SK-N-SH treated with all-trans-retinoic acid at 6 μM for 48 hours (cell line): ENCODE data around the gene KCNG4.

Source experiments
- ATAC-seq: fragments of 200-7000 bp; cut with Tn5 transposase; 3 replicates; pipeline ENCODE4 v1.9.1; 2020; ENCODE audit warnings: mild to moderate bottlenecking, moderate library complexity
- ARNTL ChIP-seq: fragments of 450-650 bp; formaldehyde crosslinking; IDR thresholded peaks from 2 replicates; pipeline ENCODE4 v1.5.0; 2020; ENCODE audit warnings: low read depth, mild to moderate bottlenecking, moderate library complexity, borderline replicate concordance
- BACH2 ChIP-seq: fragments of 250-450 bp; sonication (Bioruptor Pico); IDR thresholded peaks from 2 replicates; pipeline ENCODE4 v1.9.0; 2021; ENCODE audit warnings: mild to moderate bottlenecking, borderline replicate concordance
- CREB5 ChIP-seq: fragments of 250-450 bp; sonication (Bioruptor Pico); IDR thresholded peaks from 2 replicates; pipeline ENCODE4 v1.5.1; 2020; ENCODE audit warnings: low read depth, mild to moderate bottlenecking, moderate library complexity
- CSDC2 ChIP-seq: fragments of 250-450 bp; sonication (Bioruptor Pico); IDR thresholded peaks from 2 replicates; pipeline ENCODE4 v1.5.0; 2020; ENCODE audit warnings: mild to moderate bottlenecking, moderate library complexity
- CSRNP3 ChIP-seq: fragments of 250-450 bp; sonication (Bioruptor Pico); IDR thresholded peaks from 2 replicates; pipeline ENCODE4 v1.5.1; 2021; ENCODE audit warnings: mild to moderate bottlenecking, moderate library complexity
- ESRRG ChIP-seq: fragments of 250-450 bp; sonication (Bioruptor Pico); IDR thresholded peaks from 2 replicates; pipeline ENCODE4 v1.6.1; 2021; ENCODE audit warnings: mild to moderate bottlenecking
- GLIS3 ChIP-seq: fragments of 250-450 bp; sonication (Bioruptor Pico); IDR thresholded peaks from 2 replicates; pipeline ENCODE4 v1.5.0; 2020; ENCODE audit warnings: mild to moderate bottlenecking, moderate library complexity
- ISL1 ChIP-seq: fragments of 250-450 bp; sonication (Bioruptor Pico); IDR thresholded peaks from 2 replicates; pipeline ENCODE4 v2.1.2; 2022; ENCODE audit warnings: mild to moderate bottlenecking, moderate library complexity
- OSR1 ChIP-seq: fragments of 250-450 bp; sonication (Bioruptor Pico); IDR thresholded peaks from 2 replicates; pipeline ENCODE4 v1.8.0; 2022; ENCODE audit warnings: moderate library complexity, mild to moderate bottlenecking, inconsistent platforms
- PATZ1 ChIP-seq: fragments of 250-450 bp; sonication (Bioruptor Pico); IDR thresholded peaks from 2 replicates; pipeline ENCODE4 v1.8.0; 2020; ENCODE audit warnings: mild to moderate bottlenecking, moderate library complexity, borderline replicate concordance
- PPARA ChIP-seq: fragments of 250-450 bp; sonication (Bioruptor Pico); IDR thresholded peaks from 2 replicates; pipeline ENCODE4 v1.5.0; 2020; ENCODE audit warnings: mild to moderate bottlenecking, borderline replicate concordance
- RARB ChIP-seq: fragments of 250-450 bp; sonication (Bioruptor Pico); IDR thresholded peaks from 2 replicates; pipeline ENCODE4 v1.8.0; 2021; ENCODE audit warnings: mild to moderate bottlenecking, moderate library complexity
- SNAI2 ChIP-seq: fragments of 250-450 bp; sonication (Bioruptor Pico); IDR thresholded peaks from 2 replicates; pipeline ENCODE4 v1.5.0; 2020; ENCODE audit warnings: mild to moderate bottlenecking, moderate library complexity
- TCF4 ChIP-seq: fragments of 250-450 bp; sonication (Bioruptor Pico); IDR thresholded peaks from 2 replicates; pipeline ENCODE4 v1.8.0; 2021; ENCODE audit warnings: mild to moderate bottlenecking, moderate library complexity, borderline replicate concordance
- TOX ChIP-seq: fragments of 250-450 bp; sonication (Bioruptor Pico); IDR thresholded peaks from 2 replicates; pipeline ENCODE4 v1.8.0; 2021; ENCODE audit warnings: mild to moderate bottlenecking, moderate library complexity, borderline replicate concordance
- TSHZ2 ChIP-seq: fragments of 250-450 bp; sonication (Bioruptor Pico); IDR thresholded peaks from 2 replicates; pipeline ENCODE4 v1.5.0; 2020; ENCODE audit warnings: mild to moderate bottlenecking, moderate library complexity
- ZC3H10 ChIP-seq: fragments of 250-450 bp; sonication (Bioruptor Pico); IDR thresholded peaks from 2 replicates; pipeline ENCODE4 v1.5.1; 2021; ENCODE audit warnings: mild to moderate bottlenecking, moderate library complexity
- ZFP3 ChIP-seq: fragments of 250-450 bp; sonication (Bioruptor Pico); IDR thresholded peaks from 2 replicates; pipeline ENCODE4 v1.5.0; 2020; ENCODE audit warnings: mild to moderate bottlenecking, moderate library complexity
- ZFP30 ChIP-seq: fragments of 450-650 bp; formaldehyde crosslinking; IDR thresholded peaks from 2 replicates; pipeline ENCODE4 v1.5.0; 2022; ENCODE audit warnings: mild to moderate bottlenecking, moderate library complexity
- ZNF565 ChIP-seq: fragments of 450-650 bp; formaldehyde crosslinking; conservative IDR thresholded peaks from 2 replicates; pipeline ENCODE4 v1.5.0; 2020; ENCODE audit warnings: low read depth, mild to moderate bottlenecking, moderate library complexity
- ZNF70 ChIP-seq: fragments of 450-650 bp; formaldehyde crosslinking; IDR thresholded peaks from 2 replicates; pipeline ENCODE4 v1.5.0; 2020; ENCODE audit warnings: mild to moderate bottlenecking, moderate library complexity
- ZNF8 ChIP-seq: fragments of 450-650 bp; formaldehyde crosslinking; IDR thresholded peaks from 2 replicates; pipeline ENCODE4 v1.5.0; 2020; ENCODE audit warnings: mild to moderate bottlenecking, moderate library complexity

The KCNG4 gene

GRCh38 chr16:84239909-84240308 is at the start of gene KCNG4:
KCNG4 (minus strand) TSS chr16:84240012; CDS start chr16:84237485, 2,527 bp downstream.
- ATAC-seq = peak; percentile 52
- TF ChIP-seq CSRNP3 (CRISPR knock-in tag) = no peak
- no peak for TF ChIP-seq ZNF8 (CRISPR knock-in tag)
- no peak for TF ChIP-seq BACH2 (CRISPR knock-in tag)
- no peak for TF ChIP-seq RARB (CRISPR knock-in tag)
- no peak for TF ChIP-seq TCF4
- no peak for TF ChIP-seq ARNTL (CRISPR knock-in tag)
- TF ChIP-seq ZNF70 (CRISPR knock-in tag) = no peak
- TF ChIP-seq ISL1 = no peak
- TF ChIP-seq PATZ1 = no peak
- TF ChIP-seq OSR1 (CRISPR knock-in tag) = no peak
- no peak for TF ChIP-seq SNAI2
- no peak for TF ChIP-seq TSHZ2 (CRISPR knock-in tag)
- no peak for TF ChIP-seq ZFP30 (CRISPR knock-in tag)
- TF ChIP-seq GLIS3 = no peak

GRCh38 chr16:84288902-84289301 is 49.1 kb upstream of the KCNG4 start:
- TF ChIP-seq ZFP3 (CRISPR knock-in tag) = no peak
- no peak for TF ChIP-seq TCF4
- TF ChIP-seq BACH2 (CRISPR knock-in tag) = no peak
- TF ChIP-seq ZC3H10 (CRISPR knock-in tag) = no peak
- no peak for TF ChIP-seq TOX (CRISPR knock-in tag)
- no peak for TF ChIP-seq ISL1
- TF ChIP-seq CSDC2 (CRISPR knock-in tag) = no peak
- no peak for TF ChIP-seq ESRRG
- no peak for TF ChIP-seq ZNF70 (CRISPR knock-in tag)
- TF ChIP-seq ZNF565 (CRISPR knock-in tag) = no peak
- no peak for TF ChIP-seq OSR1 (CRISPR knock-in tag)
- no peak for TF ChIP-seq PPARA
- no peak for TF ChIP-seq CREB5 (CRISPR knock-in tag)

GRCh38 chr16:84286578-84287240 is 46.9 kb upstream of the KCNG4 start:
- ATAC-seq = no peak
- TF ChIP-seq ISL1 (no peak), ARNTL (CRISPR knock-in tag) (no peak), ZNF8 (CRISPR knock-in tag) (no peak), ZNF70 (CRISPR knock-in tag) (no peak), ZC3H10 (CRISPR knock-in tag) (no peak), CSRNP3 (CRISPR knock-in tag) (no peak)
- TF ChIP-seq, all 23 proteins: peak for 0

More at GRCh38 chr16:84288902-84289301, 49.1 kb upstream of the KCNG4 start:
- no peak for ATAC-seq
